GM18507 (cell line): ENCODE results near the gene WNT8B.

ENCODE experiments used
- DNase-seq: peaks from one replicate; pipeline ENCODE4 v3.0.0; 2011; ENCODE audit warnings: low read depth; ENCODE audit not compliant: insufficient read length; ENCODE audit errors: extremely low spot score
- FAIRE-seq: peaks from 2 replicates; lab custom pipeline; 2011; peaks lifted over from hg19 to GRCh38; lab: Jason Lieb, UNC

WNT8B gene

GRCh38 chr10:100462709-100463108 is at the start of gene WNT8B:
Gene WNT8B, plus strand, starts transcription at chr10:100463009. Its CDS starts 160 bp downstream, at chr10:100463169.
- DNase-seq (no peak), FAIRE-seq (no peak)

- no peak for DNase-seq
- no peak for FAIRE-seq
Observed at GRCh38 chr10:100413173-100413572, 49.6 kb upstream of the WNT8B start.

GRCh38 chr10:100419911-100420449 is 42.8 kb upstream of the WNT8B start:
- DNase-seq (no peak), FAIRE-seq (no peak)

- no peak for DNase-seq
- FAIRE-seq, result no peak
Observed at GRCh38 chr10:100427374-100427773, 35.4 kb upstream of the WNT8B start.

- DNase-seq (peak; percentile 72), FAIRE-seq (peak; percentile 99)
Observed at GRCh38 chr10:100433253-100434240, 29.3 kb upstream of the WNT8B start.

- FAIRE-seq (no peak), DNase-seq (no peak)
Observed at GRCh38 chr10:100436255-100436654, 26.6 kb upstream of the WNT8B start.

- DNase-seq (no peak), FAIRE-seq (no peak)
Observed at GRCh38 chr10:100438674-100439315, 24.0 kb upstream of the WNT8B start.

GRCh38 chr10:100442548-100442947 is 20.3 kb upstream of the WNT8B start:
- FAIRE-seq (no peak), DNase-seq (no peak)

- no peak for FAIRE-seq
- DNase-seq, result no peak
Observed at GRCh38 chr10:100446130-100446761, 16.6 kb upstream of the WNT8B start.

GRCh38 chr10:100447663-100448062 is 15.1 kb upstream of the WNT8B start:
- DNase-seq, result no peak
- peak; percentile 33 for FAIRE-seq

GRCh38 chr10:100448951-100449350 is 13.9 kb upstream of the WNT8B start:
- DNase-seq (no peak), FAIRE-seq (no peak)

- FAIRE-seq (no peak), DNase-seq (no peak)
Observed at GRCh38 chr10:100468322-100468721, 5.5 kb downstream of the WNT8B start.

GRCh38 chr10:100468978-100469377 is 6.2 kb downstream of the WNT8B start:
- FAIRE-seq, result no peak

GRCh38 chr10:100469756-100470155 is 6.9 kb downstream of the WNT8B start:
- DNase-seq (no peak), FAIRE-seq (no peak)

More at GRCh38 chr10:100468978-100469377, 6.2 kb downstream of the WNT8B start:
- DNase-seq, result no peak

- no peak for FAIRE-seq
- no peak for DNase-seq
Observed at GRCh38 chr10:100470367-100470766, 7.6 kb downstream of the WNT8B start.

GRCh38 chr10:100477970-100478369 is 15.2 kb downstream of the WNT8B start:
- DNase-seq, result no peak
- no peak for FAIRE-seq

GRCh38 chr10:100479037-100479436 is 16.2 kb downstream of the WNT8B start:
- FAIRE-seq, result no peak
- DNase-seq, result no peak

GRCh38 chr10:100480002-100480401 is 17.2 kb downstream of the WNT8B start:
- no peak for DNase-seq
- FAIRE-seq, result no peak

GRCh38 chr10:100481462-100482081 is 18.8 kb downstream of the WNT8B start:
- FAIRE-seq (peak; percentile 95), DNase-seq (peak; percentile 74)
